Nephron (organoid): ENCODE measurements around the gene RNF182.
"Not testable (repeated sequence)": the region's sequence is repeated elsewhere in the genome, so short reads cannot be mapped to it uniquely, and the experiment has no call there.

Experiments used
- H3K27ac Mint-ChIP-seq, 3 experiments: 2 replicates each; pipeline ENCODE4 v1.8.0; 2020; ENCODE audit warnings: mixed read lengths in 3 of 3, mild to moderate bottlenecking in 2 of 3, moderate library complexity in 1 of 3
- H3K27me3 Mint-ChIP-seq: 2 replicates; pipeline ENCODE4 v1.8.0; 2021; ENCODE audit warnings: low read depth, mild to moderate bottlenecking, moderate library complexity, mixed read lengths
- H3K36me3 Mint-ChIP-seq: 2 replicates; pipeline ENCODE4 v1.8.0; 2020; ENCODE audit warnings: low read depth, mixed read lengths
- H3K4me1 Mint-ChIP-seq: 2 replicates; pipeline ENCODE4 v1.8.0; 2020; ENCODE audit warnings: mixed read lengths
- H3K4me3 Mint-ChIP-seq, 3 experiments: 2 replicates each; pipeline ENCODE4 v1.8.0; 2020; ENCODE audit warnings: mild to moderate bottlenecking in 3 of 3, mixed read lengths in 3 of 3, moderate library complexity in 2 of 3
- H3K9me3 Mint-ChIP-seq: 2 replicates; pipeline ENCODE4 v1.8.0; 2020; ENCODE audit warnings: mixed read lengths
- CTCF ChIP-seq, 3 experiments: fragments of 200-600 bp; sonication (generic); IDR thresholded peaks; one replicate each; pipeline ENCODE4 v1.5.0; 2021; ENCODE audit warnings: antibody characterized with exemption in 3 of 3; ENCODE audit not compliant: unreplicated experiment in 3 of 3

The RNF182 gene

GRCh38 chr6:13935190-13935880 is 10.6 kb downstream of the RNF182 start:
- no peak for TF ChIP-seq CTCF (IDR thresholded peaks at IDR 0.05; ENCODE audit: unreplicated experiment in 3 of 3)
- Mint-ChIP-seq H3K4me3 (no peak overlapping the region), H3K27me3 (peaks cover 2% of the 10 kb centered on the region), H3K27ac (no peak overlapping the region), H3K4me1 (no peaks in the 10 kb centered on the region), H3K36me3 (no peaks in the 10 kb centered on the region), H3K9me3 (no peaks in the 10 kb centered on the region)

GRCh38 chr6:13935881-13936261 is 11.1 kb downstream of the RNF182 start:
- not testable (repeated sequence) for H3K4me1 Mint-ChIP-seq, H3K9me3 Mint-ChIP-seq, H3K27ac Mint-ChIP-seq, H3K27me3 Mint-ChIP-seq, H3K36me3 Mint-ChIP-seq, H3K4me3 Mint-ChIP-seq

GRCh38 chr6:13941902-13942301 is 17.1 kb downstream of the RNF182 start:
- Mint-ChIP-seq H3K4me1 (no peaks in the 10 kb centered on the region), H3K9me3 (peaks cover 31% of the 10 kb centered on the region), H3K27ac (no peak overlapping the region), H3K4me3 (no peak overlapping the region), H3K36me3 (peaks cover 8% of the 10 kb centered on the region), H3K27me3 (peaks cover 4% of the 10 kb centered on the region)
- no peak for TF ChIP-seq CTCF (IDR thresholded peaks at IDR 0.05; ENCODE audit: unreplicated experiment in 3 of 3)

- no peak for TF ChIP-seq CTCF (IDR thresholded peaks at IDR 0.05; ENCODE audit: unreplicated experiment in 3 of 3)
- no peak overlapping the region for H3K27ac Mint-ChIP-seq
- H3K36me3 Mint-ChIP-seq: peaks cover 8% of the 10 kb centered on the region
- peaks cover 4% of the 10 kb centered on the region for H3K27me3 Mint-ChIP-seq
- H3K4me1 Mint-ChIP-seq: no peaks in the 10 kb centered on the region
- H3K4me3 Mint-ChIP-seq: no peak overlapping the region
- peaks cover 38% of the 10 kb centered on the region for H3K9me3 Mint-ChIP-seq
These were observed 19.2 kb downstream of the RNF182 start for GRCh38 chr6:13943943-13944342.

- H3K9me3 Mint-ChIP-seq: peaks cover 52% of the 10 kb centered on the region
- TF ChIP-seq CTCF (IDR thresholded peaks at IDR 0.05; ENCODE audit: unreplicated experiment in 3 of 3): no peak
- H3K4me1 Mint-ChIP-seq: no peaks in the 10 kb centered on the region
- H3K36me3 Mint-ChIP-seq: peaks cover 8% of the 10 kb centered on the region
- no peak overlapping the region for H3K27ac Mint-ChIP-seq
- no peak overlapping the region for H3K4me3 Mint-ChIP-seq
- H3K27me3 Mint-ChIP-seq: peaks cover 4% of the 10 kb centered on the region
These were observed 21.8 kb downstream of the RNF182 start for GRCh38 chr6:13946506-13946905.

- no peak for TF ChIP-seq CTCF (IDR thresholded peaks at IDR 0.05; ENCODE audit: unreplicated experiment in 3 of 3)
- Mint-ChIP-seq H3K36me3 (peaks cover 1% of the 10 kb centered on the region), H3K27me3 (peaks cover under 1% of the 10 kb centered on the region), H3K27ac (no peak overlapping the region), H3K9me3 (peaks cover 51% of the 10 kb centered on the region), H3K4me1 (no peaks in the 10 kb centered on the region), H3K4me3 (no peak overlapping the region)
These were observed 22.9 kb downstream of the RNF182 start for GRCh38 chr6:13947611-13948178.
